Nephron progenitor cell (in vitro differentiated cells): ENCODE results near the gene IL2.

ENCODE experiments used
- DNase-seq: peaks from one replicate; pipeline ENCODE4 v3.0.0; 2021
- H3K27ac Mint-ChIP-seq: 2 replicates; pipeline ENCODE4 v1.8.0; 2021; ENCODE audit warnings: mild to moderate bottlenecking, moderate library complexity, mixed read lengths
- H3K27me3 Mint-ChIP-seq: 2 replicates; pipeline ENCODE4 v1.8.0; 2021; ENCODE audit warnings: mild to moderate bottlenecking, low read depth, mixed read lengths; ENCODE audit not compliant: poor library complexity
- H3K36me3 Mint-ChIP-seq: 2 replicates; pipeline ENCODE4 v1.8.0; 2021; ENCODE audit warnings: low read depth, mixed read lengths
- H3K4me1 Mint-ChIP-seq: 2 replicates; pipeline ENCODE4 v1.8.0; 2021; ENCODE audit warnings: mixed read lengths
- H3K4me3 Mint-ChIP-seq: 2 replicates; pipeline ENCODE4 v1.8.0; 2021; ENCODE audit warnings: mild to moderate bottlenecking, moderate library complexity, mixed read lengths
- H3K9me3 Mint-ChIP-seq: 2 replicates; pipeline ENCODE4 v1.8.0; 2021; ENCODE audit warnings: mild to moderate bottlenecking, moderate library complexity, mixed read lengths
- CTCF ChIP-seq: fragments of 200-600 bp; sonication (generic); IDR thresholded peaks from 2 replicates; pipeline ENCODE4 v1.5.0; 2021; ENCODE audit warnings: antibody characterized with exemption

Gene IL2

GRCh38 chr4:122481766-122482405 lies 25.4 kb upstream of the IL2 start:
- Mint-ChIP-seq H3K27ac (no peak overlapping the region), H3K4me3 (no peak overlapping the region), H3K9me3 (peaks cover 4% of the 10 kb centered on the region), H3K36me3 (no peaks in the 10 kb centered on the region), H3K4me1 (no peaks in the 10 kb centered on the region), H3K27me3 (no peaks in the 10 kb centered on the region)
- no peak for TF ChIP-seq CTCF
- no peak for DNase-seq

- no peak overlapping the region for H3K27ac Mint-ChIP-seq
- no peaks in the 10 kb centered on the region for H3K27me3 Mint-ChIP-seq
- no peak for DNase-seq
- H3K4me1 Mint-ChIP-seq, result no peaks in the 10 kb centered on the region
- no peaks in the 10 kb centered on the region for H3K36me3 Mint-ChIP-seq
- H3K4me3 Mint-ChIP-seq, result no peak overlapping the region
- TF ChIP-seq CTCF, result no peak
- H3K9me3 Mint-ChIP-seq, result no peaks in the 10 kb centered on the region
Measured at GRCh38 chr4:122480655-122481487, 24.3 kb upstream of the IL2 start.

GRCh38 chr4:122479935-122480416 lies 23.5 kb upstream of the IL2 start:
- H3K27ac Mint-ChIP-seq, result no peak overlapping the region
- H3K36me3 Mint-ChIP-seq, result no peaks in the 10 kb centered on the region
- no peak overlapping the region for H3K4me3 Mint-ChIP-seq
- H3K9me3 Mint-ChIP-seq, result no peaks in the 10 kb centered on the region
- no peaks in the 10 kb centered on the region for H3K27me3 Mint-ChIP-seq
- DNase-seq, result no peak
- TF ChIP-seq CTCF, result no peak
- no peaks in the 10 kb centered on the region for H3K4me1 Mint-ChIP-seq

- DNase-seq, result no peak
- Mint-ChIP-seq H3K36me3 (no peaks in the 10 kb centered on the region), H3K27ac (no peak overlapping the region), H3K4me1 (no peaks in the 10 kb centered on the region), H3K4me3 (no peak overlapping the region), H3K27me3 (no peaks in the 10 kb centered on the region), H3K9me3 (no peaks in the 10 kb centered on the region)
- TF ChIP-seq CTCF, result no peak
Measured at GRCh38 chr4:122476745-122477144, 20.2 kb upstream of the IL2 start.

- no peaks in the 10 kb centered on the region for H3K9me3 Mint-ChIP-seq
- H3K4me3 Mint-ChIP-seq, result no peak overlapping the region
- no peaks in the 10 kb centered on the region for H3K27me3 Mint-ChIP-seq
- no peak for DNase-seq
- TF ChIP-seq CTCF, result no peak
- no peak overlapping the region for H3K27ac Mint-ChIP-seq
- H3K36me3 Mint-ChIP-seq, result no peaks in the 10 kb centered on the region
- no peaks in the 10 kb centered on the region for H3K4me1 Mint-ChIP-seq
Measured at GRCh38 chr4:122476126-122476525, 19.6 kb upstream of the IL2 start.
